Activated T-cell treated with anti-CD3 and anti-CD28 coated beads, Interleukin-2, amount 50 U/mL, for 72 hours (primary cell): ENCODE results near the gene HSD17B12. TPM values are rescaled to one million over a fixed set of nuclear protein-coding genes. Genes with fewer than 3 reads are reported as not detected.
A peak's percentile ranks its signal among the peaks of the same experiment; 100 is the strongest.

Experiments
- ATAC-seq, 2 donors: fragments of 150-1000 bp; cut with Tn5 transposase; replicated peaks in 1 of 2; 2 replicates each; pipeline ENCODE4 v1.10.0; 2021; ENCODE audit warnings: moderate library complexity in 2 of 2, mild to moderate bottlenecking in 1 of 2
- DNase-seq, 2 donors: peaks; one replicate each; pipeline ENCODE4 v3.0.0; 2021 to 2022; ENCODE audit warnings: mixed read lengths in 1 of 2
- H3K27ac Mint-ChIP-seq: one replicate; pipeline ENCODE4 v1.8.0; 2022; ENCODE audit warnings: mild to moderate bottlenecking, moderate library complexity, mixed read lengths
- H3K27me3 Mint-ChIP-seq: one replicate; pipeline ENCODE4 v1.8.0; 2022; ENCODE audit warnings: low read depth, mixed read lengths
- H3K36me3 Mint-ChIP-seq, 2 donors: one replicate each; pipeline ENCODE4 v1.8.0; 2022; ENCODE audit warnings: mixed read lengths in 2 of 2, mild to moderate bottlenecking in 1 of 2; ENCODE audit not compliant: insufficient read depth in 2 of 2
- H3K4me1 Mint-ChIP-seq: one replicate; pipeline ENCODE4 v1.8.0; 2022; ENCODE audit warnings: low read depth, mixed read lengths
- H3K4me3 Mint-ChIP-seq, 2 donors: one replicate each; pipeline ENCODE4 v1.8.0; 2022; ENCODE audit warnings: mild to moderate bottlenecking in 2 of 2, mixed read lengths in 2 of 2, moderate library complexity in 2 of 2
- H3K9me3 Mint-ChIP-seq, 2 donors: one replicate each; pipeline ENCODE4 v1.8.0; 2022; ENCODE audit warnings: mixed read lengths in 2 of 2
- total RNA-seq, 2 donors: library from RNA; stranded (reverse); gene quantifications; one replicate each; pipeline ENCODE4 v1.2.3, GENCODE V29; 2022

HSD17B12 gene
- total RNA-seq, 2 donors from 2014 or later, result 46.2 to 49.0 TPM

GRCh38 chr11:43872995-43873394 is 192.5 kb downstream of the HSD17B12 start:
- DNase-seq (no peak), ATAC-seq (no peak)
- H3K36me3 Mint-ChIP-seq, result no peaks in the 10 kb centered on the region
- H3K4me3 Mint-ChIP-seq, result no peak overlapping the region
- no peaks in the 10 kb centered on the region for H3K9me3 Mint-ChIP-seq
- H3K4me1 Mint-ChIP-seq, result peaks cover 18% of the 10 kb centered on the region
- no peak overlapping the region for H3K27ac Mint-ChIP-seq
- peaks cover 49% of the 10 kb centered on the region for H3K27me3 Mint-ChIP-seq

- no peak overlapping the region for H3K27ac Mint-ChIP-seq
- DNase-seq, result no peak
- no peak overlapping the region for H3K4me3 Mint-ChIP-seq
- H3K9me3 Mint-ChIP-seq, result no peaks in the 10 kb centered on the region
- H3K36me3 Mint-ChIP-seq, result no peaks in the 10 kb centered on the region
- H3K27me3 Mint-ChIP-seq, result peaks cover 54% of the 10 kb centered on the region
- peaks cover 7% of the 10 kb centered on the region for H3K4me1 Mint-ChIP-seq
- no peak for ATAC-seq
These were observed 193.5 kb downstream of the HSD17B12 start for GRCh38 chr11:43874078-43874477.

- ATAC-seq (no peak), DNase-seq (no peak)
- no peaks in the 10 kb centered on the region for H3K9me3 Mint-ChIP-seq
- peaks cover 54% of the 10 kb centered on the region for H3K27me3 Mint-ChIP-seq
- no peak overlapping the region for H3K4me3 Mint-ChIP-seq
- H3K36me3 Mint-ChIP-seq, result no peaks in the 10 kb centered on the region
- no peak overlapping the region for H3K27ac Mint-ChIP-seq
- peaks cover 1% of the 10 kb centered on the region for H3K4me1 Mint-ChIP-seq
These were observed 194.2 kb downstream of the HSD17B12 start for GRCh38 chr11:43874738-43875137.

GRCh38 chr11:43879789-43880639 is 199.5 kb downstream of the HSD17B12 start:
- Mint-ChIP-seq H3K4me3 (peak overlapping the region; percentile 96 to 99), H3K9me3 (peaks cover 0 to 2% of the 10 kb centered on the region in 2 donors), H3K36me3 (peaks cover 3 to 9% of the 10 kb centered on the region in 2 donors), H3K27me3 (peaks cover 12% of the 10 kb centered on the region), H3K4me1 (peaks cover 29% of the 10 kb centered on the region), H3K27ac (peak overlapping the region; percentile 96)
- ATAC-seq, result peak; percentile 4 to 31
- DNase-seq, result no peak

- H3K27me3 Mint-ChIP-seq, result peaks cover 6% of the 10 kb centered on the region
- peaks cover 3 to 10% of the 10 kb centered on the region in 2 donors for H3K36me3 Mint-ChIP-seq
- DNase-seq, result peak; percentile 91 to 92
- peaks cover 29% of the 10 kb centered on the region for H3K4me1 Mint-ChIP-seq
- peak; percentile 100 for ATAC-seq
- H3K27ac Mint-ChIP-seq, result peak within 1 kb of the TSS; percentile 96
- peaks cover 0 to 2% of the 10 kb centered on the region in 2 donors for H3K9me3 Mint-ChIP-seq
- peak within 1 kb of the TSS; percentile 96 to 99 for H3K4me3 Mint-ChIP-seq
These were observed 200.2 kb downstream of the HSD17B12 start, which contains the start of gene ALKBH3 for GRCh38 chr11:43880640-43881159. Gene ALKBH3 (plus strand): TSS chr11:43880831. CDS start chr11:43882653, 1,822 bp downstream.

GRCh38 chr11:43892851-43893250 is 212.3 kb downstream of the HSD17B12 start:
- DNase-seq (no peak), ATAC-seq (no peak)
- H3K36me3 Mint-ChIP-seq, result peaks cover 8 to 34% of the 10 kb centered on the region in 2 donors
- H3K27ac Mint-ChIP-seq, result no peak overlapping the region
- peaks cover 5% of the 10 kb centered on the region for H3K4me1 Mint-ChIP-seq
- H3K9me3 Mint-ChIP-seq, result no peaks in the 10 kb centered on the region
- H3K27me3 Mint-ChIP-seq, result no peaks in the 10 kb centered on the region
- no peak overlapping the region for H3K4me3 Mint-ChIP-seq

GRCh38 chr11:43894546-43894945 is 214.0 kb downstream of the HSD17B12 start:
- Mint-ChIP-seq H3K27ac (no peak overlapping the region), H3K4me3 (no peak overlapping the region), H3K27me3 (no peaks in the 10 kb centered on the region), H3K4me1 (peaks cover 5% of the 10 kb centered on the region), H3K36me3 (peaks cover 12 to 40% of the 10 kb centered on the region in 2 donors), H3K9me3 (no peaks in the 10 kb centered on the region)
- DNase-seq (no peak), ATAC-seq (no peak)

- Mint-ChIP-seq H3K9me3 (no peaks in the 10 kb centered on the region), H3K4me3 (no peak overlapping the region), H3K27me3 (no peaks in the 10 kb centered on the region), H3K36me3 (peaks cover 10 to 36% of the 10 kb centered on the region in 2 donors), H3K27ac (no peak overlapping the region), H3K4me1 (no peaks in the 10 kb centered on the region)
- DNase-seq (no peak), ATAC-seq (no peak)
These were observed 215.1 kb downstream of the HSD17B12 start for GRCh38 chr11:43895601-43896000.

GRCh38 chr11:43898574-43898973 is 218.0 kb downstream of the HSD17B12 start:
- no peaks in the 10 kb centered on the region for H3K27me3 Mint-ChIP-seq
- no peaks in the 10 kb centered on the region for H3K9me3 Mint-ChIP-seq
- no peak overlapping the region for H3K4me3 Mint-ChIP-seq
- no peak overlapping the region for H3K27ac Mint-ChIP-seq
- H3K4me1 Mint-ChIP-seq, result no peaks in the 10 kb centered on the region
- DNase-seq (no peak), ATAC-seq (no peak)
- H3K36me3 Mint-ChIP-seq, result peaks cover 8 to 22% of the 10 kb centered on the region in 2 donors

- no peaks in the 10 kb centered on the region for H3K9me3 Mint-ChIP-seq
- no peaks in the 10 kb centered on the region for H3K27me3 Mint-ChIP-seq
- no peaks in the 10 kb centered on the region for H3K4me1 Mint-ChIP-seq
- no peak for DNase-seq
- no peak overlapping the region for H3K27ac Mint-ChIP-seq
- no peak for ATAC-seq
- no peak overlapping the region for H3K4me3 Mint-ChIP-seq
- peaks cover 8 to 22% of the 10 kb centered on the region in 2 donors for H3K36me3 Mint-ChIP-seq
These were observed 218.6 kb downstream of the HSD17B12 start for GRCh38 chr11:43899094-43899493.

- no peak for ATAC-seq
- H3K27me3 Mint-ChIP-seq, result no peaks in the 10 kb centered on the region
- no peak for DNase-seq
- no peak overlapping the region for H3K27ac Mint-ChIP-seq
- H3K4me1 Mint-ChIP-seq, result no peaks in the 10 kb centered on the region
- H3K36me3 Mint-ChIP-seq, result peaks cover 4 to 11% of the 10 kb centered on the region in 2 donors
- H3K4me3 Mint-ChIP-seq, result no peak overlapping the region
- no peaks in the 10 kb centered on the region for H3K9me3 Mint-ChIP-seq
These were observed 221.0 kb downstream of the HSD17B12 start for GRCh38 chr11:43901551-43901950.

GRCh38 chr11:43903078-43903477 is 222.5 kb downstream of the HSD17B12 start:
- H3K4me1 Mint-ChIP-seq, result peaks cover 14% of the 10 kb centered on the region
- no peak overlapping the region for H3K27ac Mint-ChIP-seq
- no peak overlapping the region for H3K4me3 Mint-ChIP-seq
- H3K27me3 Mint-ChIP-seq, result no peaks in the 10 kb centered on the region
- no peaks in the 10 kb centered on the region for H3K9me3 Mint-ChIP-seq
- DNase-seq (no peak), ATAC-seq (no peak)
- H3K36me3 Mint-ChIP-seq, result peaks cover 4 to 7% of the 10 kb centered on the region in 2 donors

- Mint-ChIP-seq H3K27ac (peak overlapping the region; percentile 42), H3K4me3 (no peak overlapping the region), H3K4me1 (peaks cover 14% of the 10 kb centered on the region), H3K27me3 (no peaks in the 10 kb centered on the region), H3K9me3 (no peaks in the 10 kb centered on the region), H3K36me3 (peaks cover 0 to 3% of the 10 kb centered on the region in 2 donors)
- no peak for DNase-seq
- ATAC-seq, result no peak
These were observed 223.4 kb downstream of the HSD17B12 start for GRCh38 chr11:43903969-43904368.
